Breast epithelium (tissue), 4 donors: ENCODE data around the gene TSSK2. TPM values are rescaled to one million over a fixed set of nuclear protein-coding genes. Genes with fewer than 3 reads are reported as not detected.

Source experiments
- DNase-seq, 2 donors: peaks; one replicate each; pipeline ENCODE4 v3.0.0-alpha.2; 2019; ENCODE audit warnings: low spot score in 2 of 2
- H3K27ac ChIP-seq, 2 donors: fragments of 200-600 bp; sonication (generic) in 1 of 2; one replicate each; pipeline ENCODE4 v1.5.1; 2016 to 2019; ENCODE audit warnings: mild to moderate bottlenecking in 1 of 2
- H3K27me3 ChIP-seq, 2 donors: fragments of 200-600 bp; sonication (generic) in 1 of 2; one replicate each; pipeline versions ENCODE4 v1.5.1 to v1.6.0; 2017 to 2019; ENCODE audit warnings: control low read depth in 1 of 2, mild to moderate bottlenecking in 1 of 2
- H3K36me3 ChIP-seq: fragments of 200-600 bp; one replicate; pipeline ENCODE4 v1.5.1; 2019
- H3K4me1 ChIP-seq, 2 donors: fragments of 200-600 bp; sonication (generic); one replicate each; pipeline ENCODE4 v1.5.1; 2016 to 2019; ENCODE audit warnings: control low read depth in 1 of 2
- H3K4me3 ChIP-seq, 3 donors: fragments of 200-600 bp; sonication (generic); 1 replicate in 2 of 3; 2 replicates in 1 of 3; pipeline ENCODE4 v1.5.1; 2016 to 2019; ENCODE audit warnings: mild to moderate bottlenecking in 3 of 3, moderate library complexity in 2 of 3
- H3K9me3 ChIP-seq, 2 donors: fragments of 200-600 bp; sonication (generic) in 1 of 2; one replicate each; pipeline ENCODE4 v1.5.1; 2016 to 2019; ENCODE audit warnings: control low read depth in 1 of 2
- CTCF ChIP-seq, 3 donors: fragments of 450-650 bp; IDR thresholded peaks; one replicate each; pipeline ENCODE4 v1.5.1; 2016 to 2017; ENCODE audit warnings: antibody characterized with exemption in 3 of 3, mild to moderate bottlenecking in 3 of 3, moderate library complexity in 3 of 3
- POLR2A ChIP-seq: fragments of 450-650 bp; IDR thresholded peaks from one replicate; pipeline ENCODE4 v1.6.1; 2016; ENCODE audit warnings: antibody characterized with exemption, mild to moderate bottlenecking, moderate library complexity
- POLR2AphosphoS5 ChIP-seq, 3 donors: sonication (generic); formaldehyde crosslinking; IDR thresholded peaks; one replicate each; pipeline ENCODE4 v1.6.1; 2017; ENCODE audit warnings: antibody characterized with exemption in 3 of 3
- intact Hi-C: fragments of 100-400 bp; cut with DNase I; formaldehyde crosslinking; loops from one replicate; pipeline ENCODE4 v1.15.1; 2023; ENCODE audit warnings: low total_unique reads
- total RNA-seq, 3 donors: library from RNA; depleted of rRNA; stranded (reverse); fragments of >200 nt; gene quantifications; one replicate each; pipeline ENCODE4 v1.1.0, GENCODE V29; 2016

TSSK2 gene
- total RNA-seq, 3 donors from 2014 or later, result not detected

- no peak overlapping the region for H3K27ac ChIP-seq
- no peaks in the 10 kb centered on the region for H3K36me3 ChIP-seq
- no peak overlapping the region for H3K4me3 ChIP-seq
- no peak for DNase-seq
- H3K27me3 ChIP-seq, result no peaks in the 10 kb centered on the region
- TF ChIP-seq POLR2AphosphoS5 (IDR thresholded peaks at IDR 0.05), result no peak
- TF ChIP-seq POLR2A, result no peak
- TF ChIP-seq CTCF (IDR thresholded peaks at IDR 0.05), result no peak
- H3K9me3 ChIP-seq, result no peaks in the 10 kb centered on the region
- intact Hi-C loops, result no loop called here
- H3K4me1 ChIP-seq, result no peaks in the 10 kb centered on the region
These were observed 3.1 kb upstream of the TSSK2 start for GRCh38 chr22:19128009-19128401.

GRCh38 chr22:19128946-19129727 is 2.0 kb upstream of the TSSK2 start:
- peak overlapping the region; percentile 19 to 38 for H3K27ac ChIP-seq
- H3K4me1 ChIP-seq, result no peaks in the 10 kb centered on the region
- H3K36me3 ChIP-seq, result peaks cover 7% of the 10 kb centered on the region
- TF ChIP-seq POLR2AphosphoS5 (IDR thresholded peaks at IDR 0.05), result no peak
- TF ChIP-seq POLR2A, result no peak
- no peak for TF ChIP-seq CTCF (IDR thresholded peaks at IDR 0.05)
- DNase-seq, result no peak
- H3K4me3 ChIP-seq, result no peak overlapping the region
- no peaks in the 10 kb centered on the region for H3K27me3 ChIP-seq
- intact Hi-C loops, result no loop called here
- H3K9me3 ChIP-seq, result no peaks in the 10 kb centered on the region

- DNase-seq, result peak in 1 of 2 donors; percentile 60
- Histone ChIP-seq H3K27me3 (no peaks in the 10 kb centered on the region), H3K36me3 (peaks cover 12% of the 10 kb centered on the region), H3K4me1 (no peaks in the 10 kb centered on the region), H3K4me3 (no peak overlapping the region), H3K27ac (peak overlapping the region; percentile 19 to 38), H3K9me3 (no peaks in the 10 kb centered on the region)
- intact Hi-C loops, result no loop called here
- TF ChIP-seq POLR2AphosphoS5 (IDR thresholded peaks at IDR 0.05) (no peak), CTCF (IDR thresholded peaks at IDR 0.05) (no peak), POLR2A (no peak)
These were observed 1.2 kb upstream of the TSSK2 start for GRCh38 chr22:19129871-19130270.

GRCh38 chr22:19131685-19132015 is 542 bp downstream of the TSSK2 start:
- no peaks in the 10 kb centered on the region for H3K27me3 ChIP-seq
- TF ChIP-seq POLR2AphosphoS5 (IDR thresholded peaks at IDR 0.05), result no peak
- H3K4me3 ChIP-seq, result no peak overlapping the region
- H3K4me1 ChIP-seq, result no peaks in the 10 kb centered on the region
- H3K9me3 ChIP-seq, result no peaks in the 10 kb centered on the region
- intact Hi-C loops, result no loop called here
- H3K36me3 ChIP-seq, result peaks cover 13% of the 10 kb centered on the region
- H3K27ac ChIP-seq, result no peak overlapping the region
- DNase-seq, result no peak

GRCh38 chr22:19132153-19132552 is 1.0 kb downstream of the TSSK2 start:
- no peak for DNase-seq
- no peak overlapping the region for H3K27ac ChIP-seq
- H3K9me3 ChIP-seq, result no peaks in the 10 kb centered on the region
- TF ChIP-seq CTCF (IDR thresholded peaks at IDR 0.05) (no peak), POLR2AphosphoS5 (IDR thresholded peaks at IDR 0.05) (no peak), POLR2A (no peak)
- H3K27me3 ChIP-seq, result no peaks in the 10 kb centered on the region
- H3K4me1 ChIP-seq, result no peaks in the 10 kb centered on the region
- intact Hi-C loops, result no loop called here
- H3K36me3 ChIP-seq, result peaks cover 13% of the 10 kb centered on the region
- no peak overlapping the region for H3K4me3 ChIP-seq
